ENCODE data around the gene RTP2. TPM values are rescaled to one million over a fixed set of nuclear protein-coding genes. Genes with fewer than 3 reads are reported as not detected.

Gene RTP2
- polyA plus RNA-seq, 1 donor from 2014 or later: not detected

- Mint-ChIP-seq H3K9me3 (no peaks in the 10 kb centered on the region), H3K27ac (peak overlapping the region; percentile 83 to 91 (median 90)), H3K4me1 (peaks cover 34 to 65% (median 51%) of the 10 kb centered on the region in 3 donors), H3K27me3 (peaks cover 10% of the 10 kb centered on the region), H3K36me3 (no peaks in the 10 kb centered on the region), H3K4me3 (peak overlapping the region; percentile 85 to 96 (median 93))
These were observed 39.3 kb upstream of the RTP2 start for GRCh38 chr3:187741403-187742350.

GRCh38 chr3:187740421-187741399, 38.4 kb upstream of the RTP2 start:
- Mint-ChIP-seq H3K27ac (peak overlapping the region; percentile 80 to 91 (median 83)), H3K27me3 (peaks cover 10% of the 10 kb centered on the region), H3K4me3 (peak overlapping the region; percentile 85 to 96 (median 93)), H3K9me3 (no peaks in the 10 kb centered on the region), H3K4me1 (peaks cover 29 to 59% (median 47%) of the 10 kb centered on the region in 3 donors), H3K36me3 (no peaks in the 10 kb centered on the region)

GRCh38 chr3:187739561-187740332, 37.4 kb upstream of the RTP2 start:
- Mint-ChIP-seq H3K4me1 (peaks cover 29 to 53% (median 45%) of the 10 kb centered on the region in 3 donors), H3K27me3 (peaks cover 10% of the 10 kb centered on the region), H3K9me3 (no peaks in the 10 kb centered on the region), H3K27ac (peak overlapping the region; percentile 46 to 91 (median 83)), H3K4me3 (peak overlapping the region; percentile 85 to 96 (median 93)), H3K36me3 (no peaks in the 10 kb centered on the region)

- peak overlapping the region; percentile 85 to 96 (median 93) for H3K4me3 Mint-ChIP-seq
- peaks cover 4% of the 10 kb centered on the region for H3K27me3 Mint-ChIP-seq
- H3K4me1 Mint-ChIP-seq: peaks cover 26 to 48% (median 45%) of the 10 kb centered on the region in 3 donors
- H3K9me3 Mint-ChIP-seq: no peaks in the 10 kb centered on the region
- H3K36me3 Mint-ChIP-seq: no peaks in the 10 kb centered on the region
- peak overlapping the region in 2 of 3 donors; percentile 29 to 83 for H3K27ac Mint-ChIP-seq
These were observed 36.8 kb upstream of the RTP2 start for GRCh38 chr3:187739094-187739560.

- no peaks in the 10 kb centered on the region for H3K9me3 Mint-ChIP-seq
- H3K27me3 Mint-ChIP-seq: peaks cover 4% of the 10 kb centered on the region
- H3K4me3 Mint-ChIP-seq: peak overlapping the region; percentile 85 to 96 (median 93)
- H3K27ac Mint-ChIP-seq: peak overlapping the region; percentile 29 to 83 (median 46)
- peaks cover 26 to 48% (median 42%) of the 10 kb centered on the region in 3 donors for H3K4me1 Mint-ChIP-seq
- no peaks in the 10 kb centered on the region for H3K36me3 Mint-ChIP-seq
These were observed 36.2 kb upstream of the RTP2 start for GRCh38 chr3:187738331-187739093.

GRCh38 chr3:187738071-187738330, 35.6 kb upstream of the RTP2 start:
- H3K4me3 Mint-ChIP-seq: peak overlapping the region; percentile 85 to 96 (median 93)
- H3K4me1 Mint-ChIP-seq: peaks cover 26 to 48% (median 41%) of the 10 kb centered on the region in 3 donors
- peaks cover 4% of the 10 kb centered on the region for H3K27me3 Mint-ChIP-seq
- no peaks in the 10 kb centered on the region for H3K36me3 Mint-ChIP-seq
- no peaks in the 10 kb centered on the region for H3K9me3 Mint-ChIP-seq
- peak overlapping the region in 2 of 3 donors; percentile 46 to 83 for H3K27ac Mint-ChIP-seq

- Mint-ChIP-seq H3K4me3 (peak overlapping the region; percentile 85 to 96 (median 93)), H3K27ac (peak overlapping the region; percentile 90 to 97 (median 92)), H3K27me3 (peaks cover 3% of the 10 kb centered on the region), H3K4me1 (peaks cover 23 to 44% (median 37%) of the 10 kb centered on the region in 3 donors), H3K9me3 (no peaks in the 10 kb centered on the region), H3K36me3 (no peaks in the 10 kb centered on the region)
These were observed 35.2 kb upstream of the RTP2 start for GRCh38 chr3:187737368-187738070.

- Mint-ChIP-seq H3K9me3 (no peaks in the 10 kb centered on the region), H3K27ac (peak overlapping the region; percentile 90 to 97 (median 92)), H3K27me3 (peaks cover 1% of the 10 kb centered on the region), H3K4me3 (peak overlapping the region; percentile 85 to 96 (median 93)), H3K4me1 (peaks cover 20 to 41% (median 32%) of the 10 kb centered on the region in 3 donors), H3K36me3 (no peaks in the 10 kb centered on the region)
These were observed 34.6 kb upstream of the RTP2 start for GRCh38 chr3:187737006-187737367.

- peaks cover 16 to 36% (median 27%) of the 10 kb centered on the region in 3 donors for H3K4me1 Mint-ChIP-seq
- H3K27ac Mint-ChIP-seq: peak overlapping the region in 2 of 3 donors; percentile 90 to 92
- H3K4me3 Mint-ChIP-seq: peak overlapping the region in 3 of 4 donors; percentile 15 to 96 (median 93)
- no peaks in the 10 kb centered on the region for H3K9me3 Mint-ChIP-seq
- H3K36me3 Mint-ChIP-seq: no peaks in the 10 kb centered on the region
- H3K27me3 Mint-ChIP-seq: no peaks in the 10 kb centered on the region
These were observed 34.1 kb upstream of the RTP2 start for GRCh38 chr3:187736418-187736871.

GRCh38 chr3:187735837-187736236, 33.5 kb upstream of the RTP2 start:
- no peaks in the 10 kb centered on the region for H3K9me3 Mint-ChIP-seq
- peak overlapping the region in 2 of 4 donors; percentile 15 to 93 for H3K4me3 Mint-ChIP-seq
- H3K36me3 Mint-ChIP-seq: peaks cover 3% of the 10 kb centered on the region
- peaks cover 11 to 30% (median 23%) of the 10 kb centered on the region in 3 donors for H3K4me1 Mint-ChIP-seq
- H3K27me3 Mint-ChIP-seq: no peaks in the 10 kb centered on the region
- no peak overlapping the region for H3K27ac Mint-ChIP-seq

- H3K36me3 Mint-ChIP-seq: peaks cover 3% of the 10 kb centered on the region
- H3K27ac Mint-ChIP-seq: peak overlapping the region in 1 of 3 donors; percentile 46
- no peaks in the 10 kb centered on the region for H3K27me3 Mint-ChIP-seq
- peaks cover 7 to 26% (median 19%) of the 10 kb centered on the region in 3 donors for H3K4me1 Mint-ChIP-seq
- H3K9me3 Mint-ChIP-seq: no peaks in the 10 kb centered on the region
- H3K4me3 Mint-ChIP-seq: peak overlapping the region in 2 of 4 donors; percentile 23 to 93
These were observed 33.0 kb upstream of the RTP2 start for GRCh38 chr3:187735383-187735782.

GRCh38 chr3:187734841-187735240, 32.5 kb upstream of the RTP2 start:
- peak overlapping the region in 1 of 4 donors; percentile 58 for H3K4me3 Mint-ChIP-seq
- peaks cover 5 to 22% (median 17%) of the 10 kb centered on the region in 3 donors for H3K4me1 Mint-ChIP-seq
- no peak overlapping the region for H3K27ac Mint-ChIP-seq
- H3K27me3 Mint-ChIP-seq: no peaks in the 10 kb centered on the region
- no peaks in the 10 kb centered on the region for H3K9me3 Mint-ChIP-seq
- peaks cover 3% of the 10 kb centered on the region for H3K36me3 Mint-ChIP-seq

- H3K27ac Mint-ChIP-seq: peak overlapping the region in 1 of 3 donors; percentile 31
- H3K9me3 Mint-ChIP-seq: no peaks in the 10 kb centered on the region
- H3K27me3 Mint-ChIP-seq: no peaks in the 10 kb centered on the region
- peaks cover 5 to 11% (median 8%) of the 10 kb centered on the region in 3 donors for H3K4me1 Mint-ChIP-seq
- H3K4me3 Mint-ChIP-seq: no peak overlapping the region
- H3K36me3 Mint-ChIP-seq: peaks cover 3% of the 10 kb centered on the region
These were observed 31.0 kb upstream of the RTP2 start for GRCh38 chr3:187733371-187733770.
